ENCODE results near the gene GNLY. TPM values are rescaled to one million over a fixed set of nuclear protein-coding genes. Genes with fewer than 3 reads are reported as not detected.

GNLY gene
- total and polyA plus RNA-seq, 2 of the 13 experiments (the other 11 are each of a cell fraction or from before 2014, with no cell fraction given) = not detected

GRCh38 chr2:85734015-85734414 is 39.9 kb downstream of the GNLY start:
- Histone ChIP-seq H4K20me1 (ENCODE audit: insufficient read depth, low read length) (no peaks in the 10 kb centered on the region), H2AFZ (ENCODE audit: low read length) (no peak overlapping the region), H3K36me3 (replicated peaks in 1 of 2; ENCODE audit: control insufficient read depth in 1 of 2, insufficient read depth in 2 of 2, low read length in 2 of 2) (no peaks in the 10 kb centered on the region), H3K9me3 (ENCODE audit: low read length) (no peaks in the 10 kb centered on the region), H3K4me1 (ENCODE audit: insufficient read depth, low read length) (peaks cover 14% of the 10 kb centered on the region; the same call in 1 of the 2 replicates), H3K4me2 (ENCODE audit: low read depth, low read length) (no peak overlapping the region), H3K27ac (ENCODE audit: extremely low read length, insufficient read depth, low read length) (no peak overlapping the region), H3K79me2 (ENCODE audit: insufficient read depth, low read length) (no peaks in the 10 kb centered on the region), H3K27me3 (ENCODE audit: control insufficient read depth in 1 of 2, insufficient read depth in 2 of 2, low read length in 2 of 2) (peaks cover 4 to 31% of the 10 kb centered on the region in 2 experiments; a peak in 3 of 5 replicates), H3K4me3 (replicated peaks in 1 of 3; ENCODE audit: insufficient read depth in 1 of 3, low read depth in 2 of 3, low read length in 3 of 3) (no peak overlapping the region), H3K9ac (ENCODE audit: insufficient read depth, low read depth, low read length) (no peak overlapping the region)
- intact Hi-C loops (cut with micrococcal nuclease; ENCODE audit: unreplicated experiment) = no loop called here
- FAIRE-seq = no peak
- ATAC-seq = no peak
- TF ChIP-seq NFATC3 (CRISPR knock-in tag; IDR thresholded peaks at IDR 0.05) = no peak
- 55% methylated on average over 4 of the region's 4 CpGs for WGBS (ENCODE audit: low lambda C conversion rate)
- BruUV-seq (replicated peaks) = no TSS peak
- no peak for DNase-seq (ENCODE audit: low spot score)
- in situ Hi-C loops (cut with HindIII; ENCODE audit: extremely low pct_ligation_motif_present, low pct_unique_long_range_greater_than_20kb) = loop anchor here (10.0 kb wide), 1 partner anchor 341 kb away; no protein-coding TSS in a partner anchor
- ChIA-PET CTCF (ENCODE audit: low intra/inter-chr PET ratio, low total read pairs) (no interaction called here), POLR2A (no interaction called here)

GRCh38 chr2:85734942-85735608 is 40.9 kb downstream of the GNLY start:
- Histone ChIP-seq H3K79me2 (ENCODE audit: insufficient read depth, low read length) (no peaks in the 10 kb centered on the region), H4K20me1 (ENCODE audit: insufficient read depth, low read length) (no peaks in the 10 kb centered on the region), H3K4me3 (replicated peaks in 1 of 3; ENCODE audit: insufficient read depth in 1 of 3, low read depth in 2 of 3, low read length in 3 of 3) (no peak overlapping the region), H3K9ac (ENCODE audit: insufficient read depth, low read depth, low read length) (no peak overlapping the region), H3K36me3 (replicated peaks in 1 of 2; ENCODE audit: control insufficient read depth in 1 of 2, insufficient read depth in 2 of 2, low read length in 2 of 2) (no peaks in the 10 kb centered on the region), H3K9me3 (ENCODE audit: low read length) (no peaks in the 10 kb centered on the region), H3K4me2 (ENCODE audit: low read depth, low read length) (no peak overlapping the region), H3K4me1 (ENCODE audit: insufficient read depth, low read length) (peaks cover 11% of the 10 kb centered on the region; the same call in 1 of the 2 replicates), H3K27me3 (ENCODE audit: control insufficient read depth in 1 of 2, insufficient read depth in 2 of 2, low read length in 2 of 2) (peaks cover 4 to 31% of the 10 kb centered on the region in 2 experiments; a peak in 3 of 5 replicates), H2AFZ (ENCODE audit: low read length) (no peak overlapping the region), H3K27ac (ENCODE audit: extremely low read length, insufficient read depth, low read length) (no peak overlapping the region)
- POLR2A ChIA-PET = no interaction called here
- BruUV-seq (replicated peaks) = no TSS peak
- TF ChIP-seq NR2F6 (IDR thresholded peaks at IDR 0.05) (no peak), NR2F6 (CRISPR knock-in tag; IDR thresholded peaks at IDR 0.05) (no peak), PBX2 (CRISPR knock-in tag; IDR thresholded peaks at IDR 0.05) (no peak), FOXP4 (CRISPR knock-in tag; IDR thresholded peaks at IDR 0.05) (no peak), NFKB2 (CRISPR knock-in tag; IDR thresholded peaks at IDR 0.05; ENCODE audit: borderline replicate concordance) (no peak), SOX13 (IDR thresholded peaks at IDR 0.05) (no peak), SOX13 (CRISPR knock-in tag; conservative IDR thresholded peaks at IDR 0.05 in 1 of 2, IDR thresholded peaks at IDR 0.05 in 1 of 2) (no peak), KLF12 (CRISPR knock-in tag; IDR thresholded peaks at IDR 0.05; ENCODE audit: borderline replicate concordance) (no peak), ZNF841 (CRISPR knock-in tag; IDR thresholded peaks at IDR 0.05; ENCODE audit: borderline replicate concordance) (no peak), PLRG1 (conservative IDR thresholded peaks at IDR 0.05) (no peak), CBFB (CRISPR knock-in tag; IDR thresholded peaks at IDR 0.05) (no peak)
- TF ChIP-seq, protein P1, sequence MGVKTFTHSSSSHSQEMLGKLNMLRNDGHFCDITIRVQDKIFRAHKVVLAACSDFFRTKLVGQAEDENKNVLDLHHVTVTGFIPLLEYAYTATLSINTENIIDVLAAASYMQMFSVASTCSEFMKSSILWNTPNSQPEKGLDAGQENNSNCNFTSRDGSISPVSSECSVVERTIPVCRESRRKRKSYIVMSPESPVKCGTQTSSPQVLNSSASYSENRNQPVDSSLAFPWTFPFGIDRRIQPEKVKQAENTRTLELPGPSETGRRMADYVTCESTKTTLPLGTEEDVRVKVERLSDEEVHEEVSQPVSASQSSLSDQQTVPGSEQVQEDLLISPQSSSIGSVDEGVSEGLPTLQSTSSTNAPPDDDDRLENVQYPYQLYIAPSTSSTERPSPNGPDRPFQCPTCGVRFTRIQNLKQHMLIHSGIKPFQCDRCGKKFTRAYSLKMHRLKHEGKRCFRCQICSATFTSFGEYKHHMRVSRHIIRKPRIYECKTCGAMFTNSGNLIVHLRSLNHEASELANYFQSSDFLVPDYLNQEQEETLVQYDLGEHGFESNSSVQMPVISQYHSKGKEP (CRISPR knock-in tag; IDR thresholded peaks at IDR 0.05) = no peak
- DNase-seq (ENCODE audit: low spot score) = no peak
- CTCF ChIA-PET (ENCODE audit: low intra/inter-chr PET ratio, low total read pairs) = no interaction called here
- ATAC-seq = no peak
- WGBS (ENCODE audit: low lambda C conversion rate) = 32% methylated on average over 5 of the region's 5 CpGs
- in situ Hi-C loops (cut with HindIII; ENCODE audit: extremely low pct_ligation_motif_present, low pct_unique_long_range_greater_than_20kb) = loop anchor here (10.0 kb wide), 1 partner anchor 340 kb away; no protein-coding TSS in a partner anchor
- FAIRE-seq = no peak
- intact Hi-C loops (cut with micrococcal nuclease; ENCODE audit: unreplicated experiment) = no loop called here
